ENCODE measurements around the gene PARD3.
"Not testable (repeated sequence)": the region's sequence is repeated elsewhere in the genome, so short reads cannot be mapped to it uniquely, and the experiment has no call there.

PARD3 gene

GRCh38 chr10:34800624-34801023, 14.5 kb downstream of the PARD3 start:
- H3K9ac ChIP-seq (ENCODE audit: low read depth in 1 of 2, low read length in 2 of 2) = peak overlapping the region in 1 of 2 donors; percentile 10
- H3K27me3 ChIP-seq (ENCODE audit: control insufficient read depth in 1 of 2, insufficient read depth in 2 of 2, low read length in 2 of 2) = no peaks in the 10 kb centered on the region
- H3K9me3 ChIP-seq (ENCODE audit: control insufficient read depth in 1 of 2, low read length in 2 of 2) = no peaks in the 10 kb centered on the region
- H3K4me1 ChIP-seq (ENCODE audit: control insufficient read depth in 1 of 2, insufficient read depth in 2 of 2, low read length in 2 of 2) = peaks cover 11 to 12% of the 10 kb centered on the region in 2 donors
- H3K36me3 ChIP-seq (ENCODE audit: control insufficient read depth in 1 of 2, insufficient read depth in 2 of 2, low read length in 2 of 2) = no peaks in the 10 kb centered on the region
- no peak overlapping the region for H3K4me3 ChIP-seq (ENCODE audit: low read depth in 1 of 2, low read length in 2 of 2)
- no peak overlapping the region for H3K27ac ChIP-seq (ENCODE audit: low read depth, low read length)

GRCh38 chr10:34798654-34799053, 16.4 kb downstream of the PARD3 start:
- Histone ChIP-seq H3K4me1 (ENCODE audit: control insufficient read depth in 1 of 2, insufficient read depth in 2 of 2, low read length in 2 of 2) (peaks cover 11 to 12% of the 10 kb centered on the region in 2 donors), H3K9me3 (ENCODE audit: control insufficient read depth in 1 of 2, low read length in 2 of 2) (no peaks in the 10 kb centered on the region), H3K27ac (ENCODE audit: low read depth, low read length) (no peak overlapping the region), H3K36me3 (ENCODE audit: control insufficient read depth in 1 of 2, insufficient read depth in 2 of 2, low read length in 2 of 2) (no peaks in the 10 kb centered on the region), H3K4me3 (ENCODE audit: low read depth in 1 of 2, low read length in 2 of 2) (no peak overlapping the region), H3K9ac (ENCODE audit: low read depth in 1 of 2, low read length in 2 of 2) (no peak overlapping the region), H3K27me3 (ENCODE audit: control insufficient read depth in 1 of 2, insufficient read depth in 2 of 2, low read length in 2 of 2) (no peaks in the 10 kb centered on the region)

GRCh38 chr10:34797155-34797554, 17.9 kb downstream of the PARD3 start:
- no peak overlapping the region for H3K27ac ChIP-seq (ENCODE audit: low read depth, low read length)
- no peak overlapping the region for H3K9ac ChIP-seq (ENCODE audit: low read depth in 1 of 2, low read length in 2 of 2)
- H3K4me1 ChIP-seq (ENCODE audit: control insufficient read depth in 1 of 2, insufficient read depth in 2 of 2, low read length in 2 of 2) = peaks cover 11 to 12% of the 10 kb centered on the region in 2 donors
- no peaks in the 10 kb centered on the region for H3K27me3 ChIP-seq (ENCODE audit: control insufficient read depth in 1 of 2, insufficient read depth in 2 of 2, low read length in 2 of 2)
- no peak overlapping the region for H3K4me3 ChIP-seq (ENCODE audit: low read depth in 1 of 2, low read length in 2 of 2)
- no peaks in the 10 kb centered on the region for H3K9me3 ChIP-seq (ENCODE audit: control insufficient read depth in 1 of 2, low read length in 2 of 2)
- no peaks in the 10 kb centered on the region for H3K36me3 ChIP-seq (ENCODE audit: control insufficient read depth in 1 of 2, insufficient read depth in 2 of 2, low read length in 2 of 2)

- Histone ChIP-seq H3K9me3 (ENCODE audit: control insufficient read depth in 1 of 2, low read length in 2 of 2) (no peaks in the 10 kb centered on the region), H3K27ac (ENCODE audit: low read depth, low read length) (no peak overlapping the region), H3K4me1 (ENCODE audit: control insufficient read depth in 1 of 2, insufficient read depth in 2 of 2, low read length in 2 of 2) (peaks cover 6% of the 10 kb centered on the region in 2 donors), H3K27me3 (ENCODE audit: control insufficient read depth in 1 of 2, insufficient read depth in 2 of 2, low read length in 2 of 2) (no peaks in the 10 kb centered on the region), H3K36me3 (ENCODE audit: control insufficient read depth in 1 of 2, insufficient read depth in 2 of 2, low read length in 2 of 2) (no peaks in the 10 kb centered on the region), H3K4me3 (ENCODE audit: low read depth in 1 of 2, low read length in 2 of 2) (no peak overlapping the region), H3K9ac (ENCODE audit: low read depth in 1 of 2, low read length in 2 of 2) (no peak overlapping the region)
These were observed 19.0 kb downstream of the PARD3 start for GRCh38 chr10:34796133-34796532.

- Histone ChIP-seq H3K4me1 (ENCODE audit: control insufficient read depth in 1 of 2, insufficient read depth in 2 of 2, low read length in 2 of 2) (peaks cover 1% of the 10 kb centered on the region in 2 donors), H3K27ac (ENCODE audit: low read depth, low read length) (no peak overlapping the region)
These were observed 19.8 kb downstream of the PARD3 start for GRCh38 chr10:34795334-34795733.

GRCh38 chr10:34794835-34795234, 20.3 kb downstream of the PARD3 start:
- no peaks in the 10 kb centered on the region for H3K9me3 ChIP-seq (ENCODE audit: control insufficient read depth in 1 of 2, low read length in 2 of 2)
- no peaks in the 10 kb centered on the region for H3K27me3 ChIP-seq (ENCODE audit: control insufficient read depth in 1 of 2, insufficient read depth in 2 of 2, low read length in 2 of 2)
- no peaks in the 10 kb centered on the region for H3K36me3 ChIP-seq (ENCODE audit: control insufficient read depth in 1 of 2, insufficient read depth in 2 of 2, low read length in 2 of 2)
- H3K9ac ChIP-seq (ENCODE audit: low read depth in 1 of 2, low read length in 2 of 2) = no peak overlapping the region
- no peak overlapping the region for H3K27ac ChIP-seq (ENCODE audit: low read depth, low read length)
- no peak overlapping the region for H3K4me3 ChIP-seq (ENCODE audit: low read depth in 1 of 2, low read length in 2 of 2)
- peaks cover 6% of the 10 kb centered on the region in 2 donors for H3K4me1 ChIP-seq (ENCODE audit: control insufficient read depth in 1 of 2, insufficient read depth in 2 of 2, low read length in 2 of 2)

More at GRCh38 chr10:34795334-34795733, 19.8 kb downstream of the PARD3 start:
- no peak overlapping the region for H3K9ac ChIP-seq (ENCODE audit: low read depth in 1 of 2, low read length in 2 of 2)
- no peak overlapping the region for H3K4me3 ChIP-seq (ENCODE audit: low read depth in 1 of 2, low read length in 2 of 2)
- H3K27me3 ChIP-seq (ENCODE audit: control insufficient read depth in 1 of 2, insufficient read depth in 2 of 2, low read length in 2 of 2) = no peaks in the 10 kb centered on the region
- H3K36me3 ChIP-seq (ENCODE audit: control insufficient read depth in 1 of 2, insufficient read depth in 2 of 2, low read length in 2 of 2) = no peaks in the 10 kb centered on the region
- H3K9me3 ChIP-seq (ENCODE audit: control insufficient read depth in 1 of 2, low read length in 2 of 2) = no peaks in the 10 kb centered on the region

GRCh38 chr10:34793581-34793980, 21.5 kb downstream of the PARD3 start:
- H3K4me1 ChIP-seq (ENCODE audit: control insufficient read depth in 1 of 2, insufficient read depth in 2 of 2, low read length in 2 of 2); H3K4me3 ChIP-seq (ENCODE audit: low read depth in 1 of 2, low read length in 2 of 2); H3K36me3 ChIP-seq (ENCODE audit: control insufficient read depth in 1 of 2, insufficient read depth in 2 of 2, low read length in 2 of 2); H3K9ac ChIP-seq (ENCODE audit: low read depth in 1 of 2, low read length in 2 of 2); H3K9me3 ChIP-seq (ENCODE audit: control insufficient read depth in 1 of 2, low read length in 2 of 2); H3K27ac ChIP-seq (ENCODE audit: low read depth, low read length); H3K27me3 ChIP-seq (ENCODE audit: control insufficient read depth in 1 of 2, insufficient read depth in 2 of 2, low read length in 2 of 2): not testable (repeated sequence)

- no peak overlapping the region for H3K27ac ChIP-seq (ENCODE audit: low read depth, low read length)
- peaks cover 7% of the 10 kb centered on the region in 2 donors for H3K4me1 ChIP-seq (ENCODE audit: control insufficient read depth in 1 of 2, insufficient read depth in 2 of 2, low read length in 2 of 2)
- no peaks in the 10 kb centered on the region for H3K36me3 ChIP-seq (ENCODE audit: control insufficient read depth in 1 of 2, insufficient read depth in 2 of 2, low read length in 2 of 2)
- no peaks in the 10 kb centered on the region for H3K9me3 ChIP-seq (ENCODE audit: control insufficient read depth in 1 of 2, low read length in 2 of 2)
- H3K4me3 ChIP-seq (ENCODE audit: low read depth in 1 of 2, low read length in 2 of 2) = no peak overlapping the region
- H3K9ac ChIP-seq (ENCODE audit: low read depth in 1 of 2, low read length in 2 of 2) = no peak overlapping the region
- no peaks in the 10 kb centered on the region for H3K27me3 ChIP-seq (ENCODE audit: control insufficient read depth in 1 of 2, insufficient read depth in 2 of 2, low read length in 2 of 2)
These were observed 22.2 kb downstream of the PARD3 start for GRCh38 chr10:34792881-34793280.

- H3K36me3 ChIP-seq (ENCODE audit: control insufficient read depth in 1 of 2, insufficient read depth in 2 of 2, low read length in 2 of 2) = no peaks in the 10 kb centered on the region
- no peak overlapping the region for H3K27ac ChIP-seq (ENCODE audit: low read depth, low read length)
- no peaks in the 10 kb centered on the region for H3K27me3 ChIP-seq (ENCODE audit: control insufficient read depth in 1 of 2, insufficient read depth in 2 of 2, low read length in 2 of 2)
- H3K9ac ChIP-seq (ENCODE audit: low read depth in 1 of 2, low read length in 2 of 2) = no peak overlapping the region
- H3K9me3 ChIP-seq (ENCODE audit: control insufficient read depth in 1 of 2, low read length in 2 of 2) = no peaks in the 10 kb centered on the region
- no peak overlapping the region for H3K4me3 ChIP-seq (ENCODE audit: low read depth in 1 of 2, low read length in 2 of 2)
- H3K4me1 ChIP-seq (ENCODE audit: control insufficient read depth in 1 of 2, insufficient read depth in 2 of 2, low read length in 2 of 2) = peaks cover 7% of the 10 kb centered on the region in 2 donors
These were observed 23.1 kb downstream of the PARD3 start for GRCh38 chr10:34791947-34792346.

GRCh38 chr10:34791228-34791627, 23.9 kb downstream of the PARD3 start:
- Histone ChIP-seq H3K27me3 (ENCODE audit: control insufficient read depth in 1 of 2, insufficient read depth in 2 of 2, low read length in 2 of 2) (no peaks in the 10 kb centered on the region), H3K27ac (ENCODE audit: low read depth, low read length) (no peak overlapping the region), H3K4me3 (ENCODE audit: low read depth in 1 of 2, low read length in 2 of 2) (no peak overlapping the region), H3K4me1 (ENCODE audit: control insufficient read depth in 1 of 2, insufficient read depth in 2 of 2, low read length in 2 of 2) (peaks cover 7% of the 10 kb centered on the region in 2 donors), H3K36me3 (ENCODE audit: control insufficient read depth in 1 of 2, insufficient read depth in 2 of 2, low read length in 2 of 2) (no peaks in the 10 kb centered on the region), H3K9me3 (ENCODE audit: control insufficient read depth in 1 of 2, low read length in 2 of 2) (no peaks in the 10 kb centered on the region), H3K9ac (ENCODE audit: low read depth in 1 of 2, low read length in 2 of 2) (no peak overlapping the region)

GRCh38 chr10:34789966-34790506, 25.1 kb downstream of the PARD3 start:
- Histone ChIP-seq H3K4me3 (ENCODE audit: low read depth in 1 of 2, low read length in 2 of 2) (peak overlapping the region in 1 of 2 donors; percentile 20), H3K9ac (ENCODE audit: low read depth in 1 of 2, low read length in 2 of 2) (no peak overlapping the region), H3K27ac (ENCODE audit: low read depth, low read length) (no peak overlapping the region), H3K27me3 (ENCODE audit: control insufficient read depth in 1 of 2, insufficient read depth in 2 of 2, low read length in 2 of 2) (no peaks in the 10 kb centered on the region), H3K9me3 (ENCODE audit: control insufficient read depth in 1 of 2, low read length in 2 of 2) (no peaks in the 10 kb centered on the region), H3K4me1 (ENCODE audit: control insufficient read depth in 1 of 2, insufficient read depth in 2 of 2, low read length in 2 of 2) (peaks cover 7% of the 10 kb centered on the region in 2 donors), H3K36me3 (ENCODE audit: control insufficient read depth in 1 of 2, insufficient read depth in 2 of 2, low read length in 2 of 2) (no peaks in the 10 kb centered on the region)

All from duodenal mucosa (tissue), 2 donors.